BE2C (cell line): Measurements from ENCODE around the gene UNC5CL.

ENCODE experiments used
- DNase-seq: peaks from one replicate; pipeline ENCODE4 v3.0.0-alpha.2; 2020
- H3K27me3 ChIP-seq: fragments of 250-450 bp; sonication (Bioruptor Pico); 2 replicates; pipeline ENCODE4 v1.5.1; 2020; ENCODE audit warnings: mild to moderate bottlenecking
- H3K36me3 ChIP-seq: fragments of 250-450 bp; sonication (Bioruptor Pico); 2 replicates; pipeline ENCODE4 v1.5.1; 2020; ENCODE audit warnings: mild to moderate bottlenecking
- H3K4me1 ChIP-seq: fragments of 250-450 bp; sonication (Bioruptor Pico); 2 replicates; pipeline ENCODE4 v1.5.1; 2020
- H3K4me3 ChIP-seq: 2 replicates; pipeline ENCODE4 v1.5.1; 2011; ENCODE audit warnings: low read depth, low read length
- H3K9me3 ChIP-seq: fragments of 250-450 bp; sonication (Bioruptor Pico); 2 replicates; pipeline ENCODE4 v1.5.1; 2020
- TF ChIP-seq, protein P1 (sequence below): IDR thresholded peaks from 2 replicates; pipeline ENCODE4 v1.5.1; 2012; ENCODE audit warnings: mild to moderate bottlenecking, low read depth, low read length

UNC5CL gene

GRCh38 chr6:41073968-41074691, 35.1 kb upstream of the UNC5CL start:
- peak overlapping the region; percentile 96 for H3K4me3 ChIP-seq
- H3K27me3 ChIP-seq, result no peaks in the 10 kb centered on the region
- DNase-seq, result no peak
- TF ChIP-seq, protein P1, sequence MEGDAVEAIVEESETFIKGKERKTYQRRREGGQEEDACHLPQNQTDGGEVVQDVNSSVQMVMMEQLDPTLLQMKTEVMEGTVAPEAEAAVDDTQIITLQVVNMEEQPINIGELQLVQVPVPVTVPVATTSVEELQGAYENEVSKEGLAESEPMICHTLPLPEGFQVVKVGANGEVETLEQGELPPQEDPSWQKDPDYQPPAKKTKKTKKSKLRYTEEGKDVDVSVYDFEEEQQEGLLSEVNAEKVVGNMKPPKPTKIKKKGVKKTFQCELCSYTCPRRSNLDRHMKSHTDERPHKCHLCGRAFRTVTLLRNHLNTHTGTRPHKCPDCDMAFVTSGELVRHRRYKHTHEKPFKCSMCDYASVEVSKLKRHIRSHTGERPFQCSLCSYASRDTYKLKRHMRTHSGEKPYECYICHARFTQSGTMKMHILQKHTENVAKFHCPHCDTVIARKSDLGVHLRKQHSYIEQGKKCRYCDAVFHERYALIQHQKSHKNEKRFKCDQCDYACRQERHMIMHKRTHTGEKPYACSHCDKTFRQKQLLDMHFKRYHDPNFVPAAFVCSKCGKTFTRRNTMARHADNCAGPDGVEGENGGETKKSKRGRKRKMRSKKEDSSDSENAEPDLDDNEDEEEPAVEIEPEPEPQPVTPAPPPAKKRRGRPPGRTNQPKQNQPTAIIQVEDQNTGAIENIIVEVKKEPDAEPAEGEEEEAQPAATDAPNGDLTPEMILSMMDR, result no peak
- no peaks in the 10 kb centered on the region; the same call in none of the 2 replicates for H3K4me1 ChIP-seq
- no peaks in the 10 kb centered on the region for H3K9me3 ChIP-seq
- H3K36me3 ChIP-seq, result peaks cover 6% of the 10 kb centered on the region

- Histone ChIP-seq H3K4me3 (peak overlapping the region; percentile 96), H3K9me3 (no peaks in the 10 kb centered on the region), H3K4me1 (no peaks in the 10 kb centered on the region; the same call in none of the 2 replicates), H3K36me3 (no peaks in the 10 kb centered on the region), H3K27me3 (no peaks in the 10 kb centered on the region)
- TF ChIP-seq, protein P1, result no peak
- peak; percentile 92 for DNase-seq
Measured at GRCh38 chr6:41073203-41073967, 34.4 kb upstream of the UNC5CL start.

- Histone ChIP-seq H3K36me3 (no peaks in the 10 kb centered on the region), H3K4me3 (peak within 1 kb of the TSS; percentile 96), H3K9me3 (no peaks in the 10 kb centered on the region), H3K4me1 (no peaks in the 10 kb centered on the region; the same call in none of the 2 replicates), H3K27me3 (no peaks in the 10 kb centered on the region)
- DNase-seq, result no peak
- TF ChIP-seq, protein P1, result no peak
Measured at GRCh38 chr6:41072836-41073202, 33.8 kb upstream of the UNC5CL start, which contains the start of gene NFYA. Gene NFYA, plus strand, starts transcription at chr6:41072974. Its CDS starts 6,116 bp downstream, at chr6:41079090.

DNA sequence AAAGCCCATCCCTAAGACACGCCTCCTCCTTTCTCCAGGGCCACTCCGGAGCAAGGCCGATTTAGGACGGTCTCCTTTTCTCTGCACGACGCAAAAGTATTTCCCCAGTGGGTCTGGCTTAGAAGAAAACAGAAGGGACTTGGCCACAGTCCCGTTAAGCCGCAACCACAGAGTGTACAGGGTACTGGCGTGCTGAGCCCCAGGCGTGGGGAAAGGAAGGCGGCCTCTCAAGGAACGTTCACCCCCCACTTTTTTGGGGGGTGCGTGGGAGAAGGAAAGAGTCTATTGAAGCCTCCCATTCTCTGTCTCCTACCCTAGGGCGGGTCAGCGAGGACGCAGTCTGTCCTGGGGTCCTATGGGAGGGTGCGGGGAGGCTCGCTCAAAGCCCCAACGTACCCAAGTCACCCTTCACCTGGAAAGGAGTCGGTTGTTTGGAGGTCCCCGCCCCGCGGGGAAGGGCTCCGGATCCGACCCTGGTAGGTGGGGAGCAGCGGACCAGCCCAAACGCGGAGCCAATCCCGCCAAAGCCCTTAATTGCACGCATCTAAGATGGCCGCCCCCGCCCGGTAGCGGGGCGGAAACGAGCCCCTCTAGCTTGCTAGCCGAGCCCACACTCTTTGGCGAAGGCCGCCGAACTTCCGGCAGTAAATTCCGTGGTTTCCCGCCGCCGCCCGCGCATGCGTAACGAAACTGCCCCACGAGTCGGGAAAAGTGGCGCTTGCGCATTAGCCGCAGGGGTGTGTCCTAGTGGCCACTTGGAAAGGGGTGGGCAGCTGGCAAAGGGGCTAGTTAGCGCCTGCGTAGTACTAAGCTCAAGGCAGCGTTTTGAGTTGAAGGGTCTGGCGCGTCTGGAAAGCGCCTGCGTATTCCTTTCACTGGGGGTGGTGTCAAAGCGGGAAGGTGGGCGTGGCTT, 33.2 kb upstream of the UNC5CL start, which contains the start of gene OARD1:
OARD1 (minus strand) TSS at position 434 of the 913 bp plus-strand sequence. CDS start 722 bp downstream, outside the sequence.
- peak; percentile 100 for DNase-seq
- no peaks in the 10 kb centered on the region for H3K36me3 ChIP-seq
- peak within 1 kb of the TSS; percentile 96 for H3K4me3 ChIP-seq
- no peaks in the 10 kb centered on the region for H3K9me3 ChIP-seq
- TF ChIP-seq, protein P1, result no peak
- no peaks in the 10 kb centered on the region; the same call in none of the 2 replicates for H3K4me1 ChIP-seq
- no peaks in the 10 kb centered on the region for H3K27me3 ChIP-seq

GRCh38 chr6:41071501-41071922, 32.5 kb upstream of the UNC5CL start:
- Histone ChIP-seq H3K27me3 (no peaks in the 10 kb centered on the region), H3K9me3 (no peaks in the 10 kb centered on the region), H3K4me3 (peak overlapping the region; percentile 96), H3K4me1 (no peaks in the 10 kb centered on the region; the same call in none of the 2 replicates), H3K36me3 (no peaks in the 10 kb centered on the region; the same call in 1 of the 2 replicates)
- DNase-seq, result no peak
- TF ChIP-seq, protein P1, result peak; percentile 13; the same call in 1 of the 2 replicates
